GM21717 (cell line): Measurements from ENCODE around the gene MOB1B.
A peak's percentile ranks its signal among the peaks of the same experiment; 100 is the strongest.
"Not testable (repeated sequence)": the region's sequence is repeated elsewhere in the genome, so short reads cannot be mapped to it uniquely, and the experiment has no call there.

Source experiments
- ATAC-seq: cut with Tn5 transposase; IDR thresholded peaks from one replicate; pipeline ENCODE4 v1.9.1; 2021; ENCODE audit warnings: mild to moderate bottlenecking, moderate library complexity; ENCODE audit not compliant: unreplicated experiment

The MOB1B gene

DNA sequence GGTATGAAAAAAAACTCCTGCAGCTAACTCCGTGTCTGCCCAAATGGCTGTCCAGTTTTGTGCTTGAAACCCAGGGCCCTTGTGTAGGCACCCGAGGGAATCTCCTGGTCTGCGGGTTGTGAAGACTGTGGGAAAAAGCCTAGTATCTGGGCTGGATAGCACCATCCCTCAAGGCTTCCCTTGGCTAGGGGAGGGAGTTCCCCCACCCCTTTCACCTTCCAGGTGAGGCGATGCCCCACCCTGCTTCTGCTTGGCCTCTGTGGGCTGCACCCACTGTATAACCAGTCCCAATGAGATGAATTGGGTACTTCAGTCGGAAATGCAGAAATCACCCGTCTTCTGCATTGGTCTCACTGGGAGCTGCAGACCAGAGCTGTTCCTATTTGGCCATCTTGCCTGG lies 102.9 kb downstream of the MOB1B start:
- ATAC-seq, result not testable (repeated sequence)

DNA sequence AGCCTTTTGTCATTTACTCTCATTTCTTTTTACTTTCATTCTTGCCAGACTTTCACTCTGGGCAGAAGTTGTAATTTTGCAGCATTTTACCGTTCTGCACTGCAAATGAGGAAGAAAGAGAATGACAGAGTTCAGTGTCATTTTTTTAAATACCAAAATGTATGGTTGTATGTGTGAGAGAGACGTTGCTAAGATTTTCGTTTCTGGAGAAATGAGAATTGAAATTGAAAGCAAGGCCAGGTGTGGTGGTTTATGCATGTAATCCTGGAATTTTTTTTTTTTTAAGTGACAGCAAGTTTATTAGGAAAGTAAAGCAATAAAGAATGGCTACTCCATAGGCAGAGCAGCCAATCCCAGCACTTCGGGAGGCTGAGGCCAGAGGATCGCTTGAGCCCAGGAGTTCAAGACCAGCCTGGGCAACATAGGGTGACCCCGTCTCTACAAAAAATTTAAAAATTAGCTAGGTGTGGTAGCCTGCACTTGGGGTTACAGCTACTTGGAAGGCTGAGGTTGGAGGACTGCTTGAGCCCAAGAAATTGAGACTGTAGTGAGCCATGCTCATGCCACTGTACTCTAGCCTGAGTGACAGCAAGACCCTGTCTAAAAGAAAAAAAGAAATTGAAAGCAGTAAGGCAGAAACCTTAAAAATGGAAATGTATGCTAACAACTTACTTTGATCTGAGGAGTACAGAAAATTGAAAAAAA lies 104.2 kb downstream of the MOB1B start:
- ATAC-seq, result peak; percentile 89

DNA sequence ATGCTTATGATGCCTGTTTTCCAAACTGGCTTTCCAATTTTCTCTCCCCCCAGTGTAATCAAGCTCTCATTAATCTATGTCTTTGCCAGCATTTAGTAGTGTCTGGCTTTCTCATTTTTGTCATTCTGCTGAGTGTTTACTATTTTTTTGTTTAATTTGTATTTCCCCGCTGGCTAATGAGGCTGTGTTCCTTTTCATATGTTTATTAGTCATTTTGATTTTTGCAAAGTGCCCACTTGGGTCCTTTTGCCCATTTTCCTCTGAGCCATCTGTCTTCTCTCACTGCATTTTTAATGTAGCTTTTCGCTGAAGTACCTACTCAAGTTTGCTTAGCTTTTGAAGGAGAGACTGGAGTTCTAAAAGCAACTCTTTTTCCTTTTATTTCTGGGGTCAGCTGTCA lies 106.0 kb downstream of the MOB1B start:
- ATAC-seq, result no peak

DNA sequence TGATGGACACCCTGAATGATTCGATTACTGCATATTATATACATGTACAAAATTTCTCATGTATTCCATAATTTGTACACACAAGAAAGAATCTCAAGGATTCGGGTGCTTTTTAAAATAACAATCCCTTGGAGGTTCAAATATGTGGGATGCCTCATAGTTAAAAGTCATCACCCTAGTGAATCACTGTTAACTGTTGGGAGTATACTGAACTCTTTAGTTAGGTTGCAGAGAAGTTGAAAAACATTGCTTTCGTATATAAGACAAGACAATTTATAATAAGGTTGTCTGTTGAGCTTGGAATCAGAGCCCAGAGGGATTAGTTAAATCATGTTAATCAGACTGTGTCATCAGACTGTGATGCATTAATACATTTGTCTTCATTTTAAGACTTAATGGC lies 106.9 kb downstream of the MOB1B start:
- no peak for ATAC-seq

DNA sequence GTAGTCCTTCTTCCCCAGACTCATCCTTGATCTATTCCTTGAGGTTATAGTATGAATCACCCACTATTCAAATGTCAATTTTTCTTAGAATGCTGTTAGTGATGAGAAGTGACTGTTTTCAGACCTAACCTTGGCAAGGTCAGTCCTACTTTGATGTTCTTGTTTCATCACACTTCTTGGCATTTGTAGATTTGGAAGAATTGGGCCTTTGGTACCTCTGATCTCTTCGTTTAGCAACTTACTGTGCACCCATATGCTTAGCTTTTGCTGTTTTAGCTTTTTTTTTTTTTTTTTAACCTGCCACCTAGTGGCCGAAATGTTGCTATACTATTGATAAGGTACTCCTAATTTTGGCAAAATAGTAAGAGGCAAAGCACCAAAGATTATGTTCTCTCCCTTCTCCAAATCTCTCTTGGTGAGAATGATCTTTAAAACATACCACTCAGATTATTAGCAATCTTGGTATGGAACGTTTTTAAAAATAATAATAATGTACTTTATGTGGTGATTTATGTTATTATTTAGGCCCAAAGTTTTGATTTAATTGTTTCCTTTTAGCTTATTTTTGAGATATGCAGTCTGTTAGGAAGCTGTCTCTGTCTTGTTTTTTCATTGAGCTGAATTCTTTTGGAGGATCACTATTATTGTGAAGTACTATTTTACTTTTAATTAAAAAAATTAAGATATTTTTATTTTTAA lies 107.9 kb downstream of the MOB1B start:
- ATAC-seq, result peak; percentile 41

DNA sequence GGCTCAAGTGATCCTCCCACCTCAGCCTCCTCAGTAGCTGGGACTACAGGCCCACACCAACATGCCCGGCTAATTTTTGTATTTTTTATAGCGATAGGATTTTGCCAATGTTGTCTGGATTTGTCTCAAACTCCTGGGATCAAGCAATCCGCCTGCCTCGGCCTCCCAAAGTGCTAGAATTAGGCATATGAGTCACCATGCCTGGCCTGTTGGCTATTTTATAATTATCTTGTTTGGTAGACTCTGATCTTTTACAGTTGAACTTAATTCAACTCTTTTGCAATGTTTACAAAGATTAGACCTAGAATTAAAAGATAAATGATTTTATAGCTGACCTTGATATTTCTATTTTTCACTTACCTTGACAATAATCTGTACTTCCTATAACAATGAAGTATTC lies 109.3 kb downstream of the MOB1B start:
- no peak for ATAC-seq

DNA sequence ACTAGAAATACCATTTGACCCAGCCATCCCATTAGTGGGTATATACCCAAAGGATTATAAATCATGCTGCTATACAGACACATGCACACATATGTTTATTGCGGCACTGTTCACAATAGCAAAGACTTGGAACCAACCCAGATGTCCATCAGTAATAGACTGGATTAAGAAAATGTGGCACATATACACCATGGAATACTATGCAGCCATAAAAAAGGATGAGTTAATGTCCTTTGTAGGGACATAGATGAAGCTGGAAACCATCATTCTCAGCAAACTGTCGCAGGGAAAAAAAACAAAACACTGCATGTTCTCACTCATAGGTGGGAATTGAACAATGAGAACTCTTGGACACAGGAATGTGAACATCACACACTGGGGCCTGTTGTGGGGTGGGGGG lies 115.2 kb downstream of the MOB1B start:
- ATAC-seq, result not testable (repeated sequence)

DNA sequence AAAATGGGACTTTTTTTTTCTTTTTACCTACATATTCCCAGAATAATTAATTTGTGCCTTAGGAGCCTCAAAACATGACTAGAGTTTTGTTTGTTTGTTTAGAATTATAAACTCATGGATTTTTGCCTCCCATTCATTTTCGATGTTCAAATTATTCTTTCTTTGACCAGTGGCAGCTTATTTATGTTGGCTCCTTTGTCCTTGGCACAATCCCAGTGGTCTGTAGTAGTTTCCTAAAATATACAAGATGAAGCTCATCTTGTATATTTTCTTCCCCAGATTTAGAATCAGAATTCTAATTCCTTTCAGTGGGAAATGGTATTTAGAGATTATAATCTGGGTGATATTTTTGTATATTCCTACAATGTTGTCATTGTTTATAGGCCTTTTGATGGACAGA lies 118.4 kb downstream of the MOB1B start:
- ATAC-seq, result no peak

DNA sequence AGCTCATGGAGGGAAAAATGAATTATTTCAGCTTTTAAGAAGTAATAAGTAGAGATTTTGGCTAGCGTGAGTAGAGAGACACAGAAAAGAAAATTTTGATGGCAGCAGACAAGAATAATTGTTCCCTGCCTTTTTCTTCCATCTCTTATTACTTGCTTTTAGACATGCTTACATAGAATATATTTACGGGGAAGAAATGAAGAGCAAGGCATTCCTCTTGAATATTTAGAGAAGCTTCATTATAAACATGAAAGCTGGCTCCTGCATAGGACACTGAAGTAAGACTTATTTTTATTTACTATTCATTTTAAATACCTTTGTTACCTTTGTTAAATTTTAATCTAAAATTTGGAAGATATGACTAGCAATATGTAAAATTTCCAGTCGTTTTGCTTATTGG lies 123.5 kb downstream of the MOB1B start:
- no peak for ATAC-seq

DNA sequence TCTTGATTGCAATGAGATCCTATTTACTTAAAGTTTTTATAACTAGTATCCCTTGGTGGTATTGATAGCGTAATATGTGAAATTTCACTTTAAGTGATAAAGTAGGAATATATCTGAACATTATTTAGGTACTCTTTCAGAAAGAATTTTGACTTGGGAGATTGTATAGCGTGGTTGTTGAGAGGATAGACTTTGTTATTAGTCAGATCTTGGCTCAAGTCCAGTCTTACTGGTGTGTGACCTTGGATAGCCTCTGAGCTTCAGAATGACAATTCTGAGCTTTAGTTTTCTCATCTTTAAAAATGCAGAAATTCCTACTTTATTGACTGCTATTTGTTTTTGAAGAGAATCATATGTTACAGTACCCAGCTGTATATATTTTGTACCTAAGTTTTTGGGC lies 123.9 kb downstream of the MOB1B start:
- ATAC-seq, result no peak

DNA sequence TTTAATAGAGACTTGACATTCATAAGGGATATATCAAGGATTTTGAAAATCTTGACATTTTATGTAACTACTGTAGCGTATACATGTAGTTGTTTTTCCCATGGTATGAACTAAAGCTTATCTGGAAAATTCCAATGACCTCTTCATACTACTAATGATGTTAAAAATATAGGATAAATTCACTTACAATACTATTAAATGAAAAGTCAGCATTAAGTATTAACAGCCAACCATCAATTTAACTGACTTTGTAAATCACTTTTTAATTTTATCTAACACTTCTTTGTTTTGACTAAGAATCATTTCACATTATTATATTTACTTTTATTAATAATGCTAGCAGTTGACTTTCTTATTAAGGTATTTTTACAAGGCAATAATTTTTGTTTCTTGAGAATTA lies 125.4 kb downstream of the MOB1B start:
- ATAC-seq, result no peak

DNA sequence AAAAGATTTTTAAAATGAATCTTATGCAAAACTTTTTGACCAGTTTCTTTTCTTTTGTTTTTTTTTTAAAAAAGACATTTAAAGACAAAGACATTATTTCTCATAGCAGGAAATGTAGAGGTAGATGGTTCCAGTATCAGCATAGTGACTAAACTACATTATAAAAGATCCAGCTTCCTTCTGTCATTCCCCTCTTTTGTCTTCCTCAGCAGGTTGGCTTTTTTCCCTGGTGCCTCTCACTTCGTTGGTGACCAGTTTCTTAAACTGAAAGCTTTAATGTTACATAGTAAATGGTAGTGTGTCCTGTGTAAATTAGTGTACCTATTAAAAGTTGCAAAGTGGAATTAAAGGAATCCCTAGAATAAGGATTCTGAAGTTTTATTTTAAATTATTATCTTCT lies 127.3 kb downstream of the MOB1B start:
- ATAC-seq, result no peak

DNA sequence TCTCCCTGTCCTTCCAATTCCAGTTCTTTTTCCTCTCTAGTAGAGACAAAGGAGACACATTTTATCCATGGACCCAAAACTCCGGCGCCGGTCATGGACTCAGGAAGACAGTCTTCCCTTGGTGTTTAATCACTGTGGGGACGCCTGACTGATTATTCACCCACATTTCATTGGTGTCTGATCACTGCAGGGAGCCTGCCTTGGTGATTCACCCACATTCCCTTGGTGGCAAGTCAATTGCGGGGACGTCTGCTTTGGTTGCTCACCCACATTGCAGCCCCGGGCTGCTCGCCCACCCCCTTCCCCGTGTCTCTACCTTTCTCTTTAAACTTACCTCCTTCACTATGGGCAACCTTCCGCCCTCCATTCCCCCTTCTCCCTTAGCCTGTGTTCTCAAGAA lies 129.9 kb downstream of the MOB1B start:
- ATAC-seq, result not testable (repeated sequence)
